Esophagus muscularis mucosa (tissue), 4 donors: Measurements from ENCODE around the gene LDLRAD3.

ENCODE experiments used
- EP300 ChIP-seq: sonication (generic); formaldehyde crosslinking; IDR thresholded peaks from one replicate; pipeline ENCODE4 v1.6.1; 2017; ENCODE audit warnings: antibody characterized with exemption
- POLR2A ChIP-seq: fragments of 450-650 bp; IDR thresholded peaks from one replicate; pipeline ENCODE4 v1.6.1; 2017; ENCODE audit warnings: antibody characterized with exemption, moderate library complexity, mild to moderate bottlenecking, low read depth
- POLR2AphosphoS5 ChIP-seq, 2 donors: sonication (generic); formaldehyde crosslinking; IDR thresholded peaks; one replicate each; pipeline ENCODE4 v1.6.1; 2017; ENCODE audit warnings: antibody characterized with exemption in 2 of 2
- TF ChIP-seq, protein P1 (sequence below), 3 experiments: fragments of 200-600 bp in 2 of 3; fragments of 450-650 bp in 1 of 3; sonication (generic) in 2 of 3; IDR thresholded peaks; one replicate each; pipeline ENCODE4 v1.5.1; 2017 to 2019; ENCODE audit warnings: antibody characterized with exemption in 3 of 3, mild to moderate bottlenecking in 2 of 3, moderate library complexity in 1 of 3

- TF ChIP-seq, protein P1, sequence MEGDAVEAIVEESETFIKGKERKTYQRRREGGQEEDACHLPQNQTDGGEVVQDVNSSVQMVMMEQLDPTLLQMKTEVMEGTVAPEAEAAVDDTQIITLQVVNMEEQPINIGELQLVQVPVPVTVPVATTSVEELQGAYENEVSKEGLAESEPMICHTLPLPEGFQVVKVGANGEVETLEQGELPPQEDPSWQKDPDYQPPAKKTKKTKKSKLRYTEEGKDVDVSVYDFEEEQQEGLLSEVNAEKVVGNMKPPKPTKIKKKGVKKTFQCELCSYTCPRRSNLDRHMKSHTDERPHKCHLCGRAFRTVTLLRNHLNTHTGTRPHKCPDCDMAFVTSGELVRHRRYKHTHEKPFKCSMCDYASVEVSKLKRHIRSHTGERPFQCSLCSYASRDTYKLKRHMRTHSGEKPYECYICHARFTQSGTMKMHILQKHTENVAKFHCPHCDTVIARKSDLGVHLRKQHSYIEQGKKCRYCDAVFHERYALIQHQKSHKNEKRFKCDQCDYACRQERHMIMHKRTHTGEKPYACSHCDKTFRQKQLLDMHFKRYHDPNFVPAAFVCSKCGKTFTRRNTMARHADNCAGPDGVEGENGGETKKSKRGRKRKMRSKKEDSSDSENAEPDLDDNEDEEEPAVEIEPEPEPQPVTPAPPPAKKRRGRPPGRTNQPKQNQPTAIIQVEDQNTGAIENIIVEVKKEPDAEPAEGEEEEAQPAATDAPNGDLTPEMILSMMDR (IDR thresholded peaks at IDR 0.05) = no peak
- TF ChIP-seq POLR2AphosphoS5 (IDR thresholded peaks at IDR 0.05) (no peak), POLR2A (no peak), EP300 (no peak)
These were observed 62.7 kb downstream of the LDLRAD3 start for GRCh38 chr11:36006556-36006955.
